Adipocyte (in vitro differentiated cells): ENCODE data around the gene PIK3R2.

Experiments used
- DNase-seq: peaks from one replicate; pipeline ENCODE4 v3.0.0-alpha.2; 2015; ENCODE audit warnings: low read depth
- H3K27me3 ChIP-seq: replicated peaks from 2 replicates; pipeline ENCODE4 v1.7.0; 2013; ENCODE audit warnings: mild to moderate bottlenecking, low read length, moderate library complexity; ENCODE audit not compliant: control insufficient read depth, insufficient read depth
- H3K36me3 ChIP-seq: 2 replicates; pipeline ENCODE4 v1.7.0; 2013; ENCODE audit warnings: low read length, mild to moderate bottlenecking, moderate library complexity; ENCODE audit not compliant: control insufficient read depth, insufficient read depth, severe bottlenecking
- H3K4me1 ChIP-seq: 2 replicates; pipeline ENCODE4 v1.7.0; 2013; ENCODE audit warnings: mild to moderate bottlenecking, low read length, moderate library complexity; ENCODE audit not compliant: control insufficient read depth, insufficient read depth
- H3K4me3 ChIP-seq: 2 replicates; pipeline ENCODE4 v1.7.0; 2013; ENCODE audit warnings: mild to moderate bottlenecking, low read length, moderate library complexity
- H3K9ac ChIP-seq: 2 replicates; pipeline ENCODE4 v1.7.0; 2013; ENCODE audit warnings: mild to moderate bottlenecking, low read length, moderate library complexity
- H3K9me3 ChIP-seq: 2 replicates; pipeline ENCODE4 v1.7.0; 2013; ENCODE audit warnings: mild to moderate bottlenecking, low read length, moderate library complexity; ENCODE audit not compliant: control insufficient read depth

PIK3R2 gene

DNA sequence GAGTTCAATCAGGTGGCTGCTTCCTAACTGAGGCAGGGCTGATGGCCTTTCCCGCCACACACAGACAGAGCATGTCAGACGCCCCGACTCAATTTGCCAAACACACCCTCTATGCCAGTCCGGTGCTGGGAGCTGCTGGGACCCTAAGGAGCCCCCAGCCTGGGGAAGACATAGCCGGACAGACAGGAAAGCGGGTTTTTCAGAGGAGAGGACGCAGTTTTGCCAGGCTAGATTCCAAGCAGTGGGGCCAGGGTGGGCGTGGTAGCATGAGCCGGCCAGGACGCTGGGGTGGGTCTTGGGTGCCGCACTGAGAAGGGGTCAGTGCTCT is 35.6 kb upstream of the PIK3R2 start:
- Histone ChIP-seq H3K9ac (peak overlapping the region; percentile 69), H3K4me3 (peak overlapping the region; percentile 79)

DNA sequence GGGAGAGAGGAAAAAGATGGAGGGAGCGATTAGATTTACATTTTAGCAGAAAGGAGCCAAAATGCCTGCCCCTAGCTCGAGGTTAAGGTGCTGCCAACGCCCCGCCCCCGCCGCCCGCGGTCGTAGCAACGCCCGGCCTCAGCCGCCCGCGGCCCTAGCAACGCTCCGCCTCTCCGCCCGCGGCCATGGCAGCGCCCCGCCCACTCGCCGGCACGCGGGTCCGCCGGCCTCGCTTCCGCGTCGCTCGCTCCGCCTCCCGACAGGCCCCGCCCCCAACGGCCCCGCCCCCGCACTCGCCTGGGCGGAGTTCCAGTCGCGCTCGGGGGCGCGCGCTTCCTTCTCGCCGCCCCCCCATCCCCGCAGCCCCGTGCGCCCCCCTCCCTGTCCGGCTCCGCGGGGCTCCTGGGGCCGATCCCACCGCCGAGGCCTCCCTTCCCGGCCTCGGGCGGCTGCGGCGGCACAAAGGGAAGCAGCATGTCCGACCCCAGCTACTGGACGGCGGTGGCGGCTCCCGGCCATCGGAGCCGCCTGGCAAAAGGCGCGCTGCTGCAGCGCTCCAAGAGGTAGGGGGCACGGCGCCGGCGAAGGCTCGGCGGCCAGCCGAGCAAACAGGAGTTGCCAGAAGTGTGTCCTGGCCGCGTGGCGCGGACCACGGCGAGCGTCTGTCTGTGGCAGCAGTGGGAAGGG is 35.1 kb upstream of the PIK3R2 start:
- Histone ChIP-seq H3K27me3 (no peaks in the 10 kb centered on the region), H3K9ac (peak overlapping the region; percentile 80), H3K9me3 (no peaks in the 10 kb centered on the region), H3K4me1 (peaks cover 18% of the 10 kb centered on the region), H3K4me3 (peak overlapping the region; percentile 82), H3K36me3 (peaks cover 8% of the 10 kb centered on the region)
- DNase-seq, result peak; percentile 94

More for the DNA sequence above, 35.6 kb upstream of the PIK3R2 start:
- DNase-seq, result no peak
- Histone ChIP-seq H3K27me3 (no peaks in the 10 kb centered on the region), H3K9me3 (no peaks in the 10 kb centered on the region), H3K36me3 (peaks cover 3% of the 10 kb centered on the region), H3K4me1 (peaks cover 18% of the 10 kb centered on the region)

DNA sequence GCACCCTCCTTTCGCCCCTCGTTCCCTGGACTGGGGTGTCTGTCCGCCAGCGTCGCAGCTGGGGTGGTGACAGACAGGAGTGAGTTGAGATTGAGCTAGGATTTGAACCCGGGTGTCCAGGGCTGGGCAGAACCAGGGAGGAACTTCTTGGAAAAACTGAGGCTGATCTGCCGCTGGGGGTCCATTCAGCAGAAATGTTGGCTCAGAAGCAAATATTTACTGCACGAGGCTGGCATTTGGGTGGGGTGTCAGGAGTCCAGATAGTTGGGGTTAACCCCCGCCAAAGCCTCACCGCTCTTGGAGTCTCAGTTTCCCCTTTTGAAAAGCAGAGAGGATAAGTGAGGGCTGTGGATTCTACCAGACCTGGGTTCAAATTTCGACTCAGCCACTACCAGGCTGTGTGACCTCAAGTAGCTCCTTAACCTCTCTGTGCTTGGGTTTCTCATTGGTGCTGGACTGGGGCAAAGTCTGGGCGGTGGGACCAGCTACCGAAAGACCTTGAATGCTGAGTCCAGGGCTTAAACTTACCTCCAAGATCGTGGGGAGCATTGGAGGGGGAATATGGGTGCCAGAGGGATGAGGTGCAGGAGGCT is 34.4 kb upstream of the PIK3R2 start:
- H3K9me3 ChIP-seq, result no peaks in the 10 kb centered on the region
- H3K4me1 ChIP-seq, result peaks cover 18% of the 10 kb centered on the region
- H3K36me3 ChIP-seq, result peaks cover 8% of the 10 kb centered on the region
- H3K27me3 ChIP-seq, result no peaks in the 10 kb centered on the region
- H3K4me3 ChIP-seq, result peak overlapping the region; percentile 82
- H3K9ac ChIP-seq, result peak overlapping the region; percentile 80
- no peak for DNase-seq

DNA sequence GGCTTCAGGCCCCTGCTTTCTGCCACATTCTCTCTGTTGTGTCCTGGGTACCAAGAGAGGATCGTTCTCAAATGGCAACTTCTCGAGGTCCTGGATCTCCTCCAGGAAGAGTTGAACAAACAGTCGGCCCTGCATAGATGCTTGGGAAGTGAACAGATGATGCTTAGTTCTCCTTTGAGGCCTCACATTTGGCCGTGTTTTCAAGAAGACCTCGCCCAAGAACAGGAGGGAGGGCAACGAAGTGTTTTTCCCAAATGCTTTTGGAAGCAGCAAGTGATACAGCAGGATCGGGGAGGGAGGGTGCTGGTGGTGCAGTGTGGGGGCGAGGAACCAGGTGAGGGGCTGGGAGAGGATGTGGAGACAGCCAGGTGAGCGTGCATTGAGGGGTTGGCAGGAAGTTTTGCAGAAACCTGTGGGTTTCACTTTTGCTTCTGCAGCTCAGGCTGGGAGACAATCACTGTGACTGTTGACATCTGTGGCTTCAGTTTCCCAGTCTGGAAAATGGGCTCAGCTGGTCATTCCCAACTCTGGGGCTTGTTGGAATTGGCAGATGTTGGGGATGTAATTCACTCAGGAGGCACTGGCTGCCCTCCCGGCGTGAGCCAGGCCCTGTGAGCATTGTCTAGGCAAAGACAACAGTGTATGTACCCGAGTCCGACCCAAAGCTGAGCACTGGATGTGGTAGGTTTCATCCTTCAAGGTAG is 33.8 kb upstream of the PIK3R2 start:
- no peak for DNase-seq
- no peak overlapping the region for H3K4me3 ChIP-seq

GRCh38 chr19:18119717-18120105 is 33.3 kb upstream of the PIK3R2 start:
- DNase-seq, result no peak
- H3K36me3 ChIP-seq, result peaks cover 17% of the 10 kb centered on the region
- no peaks in the 10 kb centered on the region for H3K27me3 ChIP-seq

More for the DNA sequence above, 33.8 kb upstream of the PIK3R2 start:
- peaks cover 18% of the 10 kb centered on the region for H3K4me1 ChIP-seq
- H3K36me3 ChIP-seq, result peaks cover 13% of the 10 kb centered on the region
- no peaks in the 10 kb centered on the region for H3K27me3 ChIP-seq
- no peak overlapping the region for H3K9ac ChIP-seq
- no peaks in the 10 kb centered on the region for H3K9me3 ChIP-seq

DNA sequence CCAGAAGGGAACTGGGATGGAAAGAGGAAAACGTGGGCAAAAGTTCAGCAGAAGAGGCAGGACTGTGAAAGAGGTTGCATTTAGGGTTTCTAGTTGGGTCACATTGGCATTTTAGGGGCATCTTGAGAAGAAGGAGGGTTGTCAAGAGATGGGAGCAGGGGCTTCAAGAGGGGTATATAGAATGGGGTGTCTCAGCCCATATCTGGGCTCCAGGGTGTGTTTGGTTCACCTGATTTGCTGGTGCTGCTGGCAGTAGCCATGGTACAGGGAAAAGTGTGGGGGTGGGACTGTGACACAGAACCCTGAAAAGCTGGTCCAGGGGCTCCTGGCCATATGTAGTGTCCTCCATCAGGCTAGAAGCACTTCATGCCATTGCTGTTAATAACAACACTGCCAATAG is 32.8 kb upstream of the PIK3R2 start:
- Histone ChIP-seq H3K4me3 (no peak overlapping the region), H3K27me3 (no peaks in the 10 kb centered on the region), H3K36me3 (peaks cover 17% of the 10 kb centered on the region), H3K4me1 (peaks cover 18% of the 10 kb centered on the region), H3K9ac (no peak overlapping the region), H3K9me3 (no peaks in the 10 kb centered on the region)
- DNase-seq, result no peak

More at GRCh38 chr19:18119717-18120105, 33.3 kb upstream of the PIK3R2 start:
- H3K4me3 ChIP-seq, result no peak overlapping the region
- no peak overlapping the region for H3K9ac ChIP-seq
- no peaks in the 10 kb centered on the region for H3K9me3 ChIP-seq
- peaks cover 18% of the 10 kb centered on the region for H3K4me1 ChIP-seq

DNA sequence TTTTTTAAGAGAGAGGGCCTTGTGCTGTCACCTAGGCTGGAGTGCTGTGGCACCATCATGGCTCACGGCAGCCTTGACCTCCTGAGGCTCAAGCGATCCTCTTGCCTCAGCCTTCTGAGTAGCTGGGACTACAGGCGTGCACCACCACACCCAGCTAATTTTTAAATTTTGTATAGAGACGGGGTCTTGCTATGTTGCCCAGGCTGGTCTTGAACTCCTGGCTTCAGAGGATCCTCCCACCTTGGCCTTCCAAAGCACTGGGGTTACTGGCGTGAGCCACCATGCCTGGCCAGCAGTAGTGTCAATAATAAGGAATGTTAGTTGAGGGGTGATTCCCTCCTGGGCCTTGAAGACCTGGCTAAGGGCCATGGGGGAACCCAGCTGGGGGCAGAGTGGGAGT is 31.8 kb upstream of the PIK3R2 start:
- peaks cover 17% of the 10 kb centered on the region for H3K36me3 ChIP-seq
- peaks cover 15% of the 10 kb centered on the region for H3K4me1 ChIP-seq
- no peaks in the 10 kb centered on the region for H3K9me3 ChIP-seq
- no peak overlapping the region for H3K9ac ChIP-seq
- no peaks in the 10 kb centered on the region for H3K27me3 ChIP-seq
- DNase-seq, result no peak
- H3K4me3 ChIP-seq, result no peak overlapping the region

DNA sequence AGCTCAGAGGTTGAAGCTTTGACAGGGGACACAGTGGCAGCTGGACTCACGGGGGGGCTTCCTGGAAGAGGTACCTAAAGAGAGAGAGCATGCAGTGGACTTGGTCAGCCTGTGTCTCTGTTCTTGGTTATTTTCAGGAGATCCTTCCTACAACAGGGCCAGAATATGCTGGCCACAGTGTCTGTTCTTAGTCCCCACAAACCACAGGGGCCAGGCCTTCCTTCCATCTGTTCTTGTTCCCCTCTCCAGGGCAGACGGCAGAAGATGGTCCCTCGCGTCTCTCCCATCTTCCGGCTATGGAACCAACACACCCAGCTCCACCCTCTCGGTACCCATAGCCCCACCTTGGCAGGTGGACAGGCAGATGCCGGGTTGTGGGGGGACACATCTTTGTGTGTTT is 30.5 kb upstream of the PIK3R2 start:
- Histone ChIP-seq H3K4me3 (no peak overlapping the region), H3K9me3 (no peaks in the 10 kb centered on the region), H3K27me3 (no peaks in the 10 kb centered on the region), H3K4me1 (peaks cover 10% of the 10 kb centered on the region), H3K9ac (no peak overlapping the region), H3K36me3 (peaks cover 17% of the 10 kb centered on the region)
- no peak for DNase-seq

DNA sequence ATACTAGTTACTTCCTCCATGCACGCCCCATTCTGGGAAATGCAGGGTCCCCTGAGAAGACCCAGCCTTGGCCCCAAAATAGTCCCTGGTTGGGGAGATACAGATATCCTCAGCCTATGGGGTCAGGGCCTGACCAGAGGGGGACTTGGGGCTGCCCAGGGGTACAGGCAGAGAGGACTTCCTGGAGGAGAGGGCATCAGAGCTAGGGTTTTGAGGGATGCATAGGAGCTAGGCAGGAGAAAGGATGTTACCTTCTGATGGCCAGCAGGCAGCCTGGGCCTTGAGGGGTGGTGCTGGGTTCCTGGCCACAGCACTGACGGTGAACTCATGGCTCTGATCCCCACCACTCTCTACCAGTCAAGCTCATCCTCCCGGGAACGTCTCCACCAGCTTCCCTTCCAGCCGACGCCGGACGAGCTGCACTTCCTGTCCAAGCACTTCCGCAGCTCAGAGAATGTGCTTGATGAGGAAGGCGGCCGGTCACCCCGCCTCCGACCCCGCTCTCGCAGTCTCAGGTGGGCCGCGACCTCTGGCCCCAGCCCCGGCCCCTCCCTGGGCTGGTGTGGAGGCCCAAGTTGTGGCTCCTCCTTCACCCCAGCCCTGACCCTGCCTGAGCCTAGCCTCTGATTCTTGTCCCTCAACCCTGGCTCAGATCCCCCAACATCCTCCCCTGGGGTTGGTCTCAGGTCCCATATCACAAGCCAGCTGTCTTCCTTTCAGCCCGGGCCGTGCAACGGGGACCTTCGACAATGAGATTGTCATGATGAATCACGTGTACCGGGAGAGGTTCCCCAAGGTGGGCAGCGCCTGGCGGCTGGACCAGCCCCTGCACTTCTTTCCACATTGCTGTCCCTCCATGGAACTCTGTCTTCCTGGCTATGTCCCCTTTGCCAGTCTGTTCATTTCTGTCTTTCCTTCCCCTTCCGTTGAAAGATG is 29.8 kb upstream of the PIK3R2 start:
- H3K36me3 ChIP-seq, result peaks cover 17% of the 10 kb centered on the region
- DNase-seq, result no peak
- H3K4me3 ChIP-seq, result no peak overlapping the region

DNA sequence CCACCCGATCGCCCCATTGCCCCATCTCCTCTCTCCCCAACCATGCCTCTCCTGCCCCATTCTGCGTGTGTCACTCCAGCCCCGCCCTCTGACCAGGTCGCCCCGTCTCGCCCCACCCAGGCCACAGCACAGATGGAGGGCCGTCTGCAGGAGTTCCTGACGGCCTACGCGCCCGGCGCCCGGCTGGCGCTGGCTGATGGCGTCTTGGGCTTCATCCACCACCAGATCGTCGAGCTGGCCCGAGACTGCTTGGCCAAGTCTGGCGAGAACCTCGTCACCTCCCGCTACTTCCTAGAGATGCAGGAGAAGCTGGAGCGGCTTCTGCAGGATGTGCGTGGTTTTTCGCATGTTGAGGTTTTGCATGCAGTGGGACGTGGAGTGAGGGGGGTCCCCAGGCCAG is 29.1 kb upstream of the PIK3R2 start:
- no peak for DNase-seq
- no peaks in the 10 kb centered on the region for H3K9me3 ChIP-seq
- H3K4me1 ChIP-seq, result peaks cover 2% of the 10 kb centered on the region
- H3K9ac ChIP-seq, result no peak overlapping the region
- H3K4me3 ChIP-seq, result no peak overlapping the region
- no peaks in the 10 kb centered on the region for H3K27me3 ChIP-seq
- H3K36me3 ChIP-seq, result peaks cover 17% of the 10 kb centered on the region

More for the DNA sequence above, 29.8 kb upstream of the PIK3R2 start:
- H3K27me3 ChIP-seq, result no peaks in the 10 kb centered on the region
- H3K9ac ChIP-seq, result no peak overlapping the region
- H3K9me3 ChIP-seq, result no peaks in the 10 kb centered on the region
- peaks cover 8% of the 10 kb centered on the region for H3K4me1 ChIP-seq

DNA sequence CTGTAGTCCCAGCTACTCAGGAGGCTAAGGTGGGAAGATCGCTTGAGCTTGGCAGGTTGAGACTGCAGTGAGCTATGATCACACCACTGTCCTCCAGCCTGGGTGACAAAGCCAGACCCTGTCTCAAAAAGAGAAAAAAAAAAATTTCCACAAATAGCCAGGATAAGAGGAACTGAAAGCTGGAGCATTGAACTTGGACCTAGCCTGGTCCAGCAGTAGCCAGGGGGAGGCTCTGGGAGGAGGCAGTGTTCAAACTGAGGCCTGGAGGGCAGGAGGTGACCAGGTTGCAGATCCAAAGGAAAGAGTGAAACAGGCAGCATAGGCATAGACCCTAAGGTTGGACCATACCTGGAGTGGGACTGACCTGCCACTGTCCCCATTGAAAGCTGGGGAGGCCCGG is 26.9 kb upstream of the PIK3R2 start:
- no peak for DNase-seq
- Histone ChIP-seq H3K4me3 (no peak overlapping the region), H3K27me3 (no peaks in the 10 kb centered on the region), H3K9me3 (no peaks in the 10 kb centered on the region), H3K4me1 (no peaks in the 10 kb centered on the region), H3K36me3 (peaks cover 33% of the 10 kb centered on the region), H3K9ac (no peak overlapping the region)
